SU-DHL-6 (cell line): Measurements from ENCODE around the gene ZDHHC11.

ENCODE experiments used
- EZH2phosphoT487 ChIP-seq: fragments of 200-600 bp; sonication (generic), shearing (Covaris generic); conservative IDR thresholded peaks from 2 replicates; pipeline ENCODE4 v1.6.1; 2018; ENCODE audit warnings: mild to moderate bottlenecking, antibody characterized with exemption, low read length, moderate library complexity, mixed read lengths
- TF ChIP-seq, protein P1 (sequence below): fragments of 200-600 bp; sonication (generic); IDR thresholded peaks from one replicate; pipeline ENCODE4 v1.5.1; 2017; ENCODE audit warnings: antibody characterized with exemption, mild to moderate bottlenecking, low read length, moderate library complexity; ENCODE audit not compliant: insufficient read depth, poor library complexity, severe bottlenecking

DNA sequence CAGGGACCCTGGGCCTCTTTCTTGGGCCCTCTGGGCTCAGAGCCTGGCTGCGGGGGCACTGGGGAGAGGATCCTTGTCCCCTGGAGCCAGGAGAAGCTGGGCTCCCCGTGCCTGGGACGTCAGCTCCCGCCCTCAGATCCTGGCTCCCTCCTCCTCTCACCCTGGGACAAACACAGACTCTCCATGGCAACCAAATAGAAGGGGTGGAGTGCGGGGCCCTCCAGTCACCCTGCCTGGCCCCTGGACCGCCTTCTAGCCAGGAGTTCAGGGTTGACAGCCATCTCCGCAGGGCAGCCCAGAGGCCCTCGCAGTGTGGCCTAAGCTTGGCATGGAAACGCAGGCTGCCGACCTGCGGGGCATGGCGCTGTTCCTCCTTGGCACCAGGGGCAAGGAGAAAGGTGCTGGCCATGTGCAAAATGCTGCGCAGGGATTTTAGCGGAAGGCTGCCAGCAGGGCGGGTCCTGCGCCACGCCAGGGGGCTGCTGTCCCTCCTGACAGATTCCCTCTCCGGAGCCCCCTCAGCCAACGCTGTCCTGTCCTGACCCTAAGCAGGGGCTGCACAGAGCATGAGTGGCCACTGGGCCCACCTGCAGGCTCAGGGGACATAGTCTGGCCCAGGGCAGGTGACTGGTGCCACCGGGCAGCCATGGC is 1.0 kb downstream of the ZDHHC11 start:
- TF ChIP-seq, protein P1, sequence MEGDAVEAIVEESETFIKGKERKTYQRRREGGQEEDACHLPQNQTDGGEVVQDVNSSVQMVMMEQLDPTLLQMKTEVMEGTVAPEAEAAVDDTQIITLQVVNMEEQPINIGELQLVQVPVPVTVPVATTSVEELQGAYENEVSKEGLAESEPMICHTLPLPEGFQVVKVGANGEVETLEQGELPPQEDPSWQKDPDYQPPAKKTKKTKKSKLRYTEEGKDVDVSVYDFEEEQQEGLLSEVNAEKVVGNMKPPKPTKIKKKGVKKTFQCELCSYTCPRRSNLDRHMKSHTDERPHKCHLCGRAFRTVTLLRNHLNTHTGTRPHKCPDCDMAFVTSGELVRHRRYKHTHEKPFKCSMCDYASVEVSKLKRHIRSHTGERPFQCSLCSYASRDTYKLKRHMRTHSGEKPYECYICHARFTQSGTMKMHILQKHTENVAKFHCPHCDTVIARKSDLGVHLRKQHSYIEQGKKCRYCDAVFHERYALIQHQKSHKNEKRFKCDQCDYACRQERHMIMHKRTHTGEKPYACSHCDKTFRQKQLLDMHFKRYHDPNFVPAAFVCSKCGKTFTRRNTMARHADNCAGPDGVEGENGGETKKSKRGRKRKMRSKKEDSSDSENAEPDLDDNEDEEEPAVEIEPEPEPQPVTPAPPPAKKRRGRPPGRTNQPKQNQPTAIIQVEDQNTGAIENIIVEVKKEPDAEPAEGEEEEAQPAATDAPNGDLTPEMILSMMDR = no peak
- TF ChIP-seq EZH2phosphoT487 = no peak
